ENCODE data around the gene PDE6B.
"Not testable (repeated sequence)": the region's sequence is repeated elsewhere in the genome, so short reads cannot be mapped to it uniquely, and the experiment has no call there.

The PDE6B gene

GRCh38 chr4:682490-683172, 57.3 kb downstream of the PDE6B start:
- in situ Hi-C loops (cut with MboI; ENCODE audit: low sequenced_read_pairs) = no loop called here

- in situ Hi-C loops (cut with MboI; ENCODE audit: low sequenced_read_pairs) = no loop called here
Observed at GRCh38 chr4:683247-683897, 58.0 kb downstream of the PDE6B start.

GRCh38 chr4:683982-684622, 58.7 kb downstream of the PDE6B start:
- in situ Hi-C loops (cut with MboI; ENCODE audit: low sequenced_read_pairs) = no loop called here

- in situ Hi-C loops (cut with MboI; ENCODE audit: low sequenced_read_pairs) = no loop called here
Observed at GRCh38 chr4:684623-685327, 59.4 kb downstream of the PDE6B start.

- in situ Hi-C loops (cut with MboI; ENCODE audit: low sequenced_read_pairs) = no loop called here
Observed at GRCh38 chr4:685679-686412, 60.5 kb downstream of the PDE6B start.

- in situ Hi-C loops (cut with MboI; ENCODE audit: low sequenced_read_pairs) = no loop called here
Observed at GRCh38 chr4:686413-687040, 61.2 kb downstream of the PDE6B start.

- in situ Hi-C loops (cut with MboI; ENCODE audit: low sequenced_read_pairs) = no loop called here
Observed at GRCh38 chr4:687048-687970, 61.9 kb downstream of the PDE6B start.

- in situ Hi-C loops (cut with MboI; ENCODE audit: low sequenced_read_pairs) = no loop called here
Observed at GRCh38 chr4:687971-688853, 62.8 kb downstream of the PDE6B start.

- in situ Hi-C loops (cut with MboI; ENCODE audit: low sequenced_read_pairs) = no loop called here
Observed at GRCh38 chr4:688854-689681, 63.7 kb downstream of the PDE6B start, which contains the start of gene SLC49A3. Gene SLC49A3 (minus strand): TSS chr4:689151. CDS start chr4:689127, 24 bp downstream.

GRCh38 chr4:689723-690122, 64.3 kb downstream of the PDE6B start:
- in situ Hi-C loops (cut with MboI; ENCODE audit: low sequenced_read_pairs) = no loop called here

- in situ Hi-C loops (cut with MboI; ENCODE audit: low sequenced_read_pairs) = no loop called here
Observed at GRCh38 chr4:692771-693554, 67.6 kb downstream of the PDE6B start.

GRCh38 chr4:694341-694940, 69.1 kb downstream of the PDE6B start:
- in situ Hi-C loops (cut with MboI; ENCODE audit: low sequenced_read_pairs) = not testable (repeated sequence)

- in situ Hi-C loops (cut with MboI; ENCODE audit: low sequenced_read_pairs) = no loop called here
Observed at GRCh38 chr4:699816-700580, 74.6 kb downstream of the PDE6B start.

GRCh38 chr4:700587-701264, 75.4 kb downstream of the PDE6B start:
- in situ Hi-C loops (cut with MboI; ENCODE audit: low sequenced_read_pairs) = no loop called here

GRCh38 chr4:702618-703048, 77.3 kb downstream of the PDE6B start:
- in situ Hi-C loops (cut with MboI; ENCODE audit: low sequenced_read_pairs) = no loop called here

Measured in HL-60/S4 (cell line).